Upper lobe of left lung (tissue), 6 donors: Measurements from ENCODE around the gene FGF3. TPM values are rescaled to one million over a fixed set of nuclear protein-coding genes. Genes with fewer than 3 reads are reported as not detected.

ENCODE experiments used
- ATAC-seq, 2 donors: fragments of 200-7000 bp; cut with Tn5 transposase; one replicate each; pipeline ENCODE4 v1.9.1; 2022; ENCODE audit warnings: mild to moderate bottlenecking in 2 of 2, moderate library complexity in 2 of 2; ENCODE audit not compliant: low FRiP score in 2 of 2
- DNase-seq, 2 donors: peaks; one replicate each; pipeline ENCODE4 v3.0.0-alpha.2; 2019 to 2020
- H3K27ac ChIP-seq, 4 donors: fragments of 200-600 bp; sonication (generic); one replicate each; pipeline ENCODE4 v1.5.1; 2016 to 2019
- H3K27me3 ChIP-seq, 4 donors: fragments of 200-600 bp; sonication (generic); one replicate each; pipeline ENCODE4 v1.5.1; 2017 to 2019
- H3K36me3 ChIP-seq, 4 donors: fragments of 200-600 bp; sonication (generic); one replicate each; pipeline ENCODE4 v1.5.1; 2016 to 2019
- H3K4me1 ChIP-seq, 4 donors: fragments of 200-600 bp; sonication (generic); one replicate each; pipeline ENCODE4 v1.5.1; 2018 to 2019
- H3K4me3 ChIP-seq, 4 donors: fragments of 200-600 bp; sonication (generic); one replicate each; pipeline ENCODE4 v1.5.1; 2017 to 2019; ENCODE audit warnings: mild to moderate bottlenecking in 2 of 4, moderate library complexity in 1 of 4
- H3K9me3 ChIP-seq, 4 donors: fragments of 200-600 bp; sonication (generic); one replicate each; pipeline ENCODE4 v1.5.1; 2018 to 2019
- CTCF ChIP-seq, 6 experiments: fragments of 450-650 bp in 4 of 6; fragments of 200-600 bp in 2 of 6; sonication (generic) in 2 of 6; IDR thresholded peaks; one replicate each; pipeline ENCODE4 v1.5.1; 2016 to 2019; ENCODE audit warnings: antibody characterized with exemption in 6 of 6
- EP300 ChIP-seq, 4 donors: sonication (generic); formaldehyde crosslinking; IDR thresholded peaks; one replicate each; pipeline ENCODE4 v1.5.1; 2017; ENCODE audit warnings: antibody characterized with exemption in 4 of 4, control low read depth in 2 of 4
- POLR2A ChIP-seq, 4 donors: fragments of 450-650 bp; IDR thresholded peaks; one replicate each; pipeline ENCODE4 v1.5.1; 2016 to 2017; ENCODE audit warnings: antibody characterized with exemption in 4 of 4, mild to moderate bottlenecking in 2 of 4
- POLR2AphosphoS5 ChIP-seq, 2 donors: sonication (generic); formaldehyde crosslinking; IDR thresholded peaks; one replicate each; pipeline ENCODE4 v1.5.1; 2017; ENCODE audit warnings: antibody characterized with exemption in 2 of 2
- WGBS, 2 donors: methylation state at CpG; one replicate each; pipeline ENCODE4 v1.1.5; 2017 to 2018; 5-methylcytosine and 5-hydroxymethylcytosine counted together
- total RNA-seq, 6 donors: library from RNA; depleted of rRNA in 4 of 6; stranded (reverse); fragments of >200 nt in 4 of 6; gene quantifications; one replicate each; pipeline versions ENCODE4 v1.1.0 to v1.2.1, GENCODE V29; 2016 to 2021
- donor health status: DM: no; HTN: no; CAD: no; lungs with moderate emphysema.
- donor health status: DM: no; HTN: yes; CAD: no; lungs with severe emphysema.

FGF3 gene
- total RNA-seq, 6 donors from 2014 or later: not detected

- DNase-seq: no peak
- H3K4me3 ChIP-seq: no peak overlapping the region
- no peak overlapping the region for H3K27ac ChIP-seq
- WGBS, 2 donors: 24 to 55% methylated on average over 6 to 15 of the region's 15 CpGs
- H3K27me3 ChIP-seq: no peaks in the 10 kb centered on the region
- no peak for ATAC-seq
- H3K36me3 ChIP-seq: no peaks in the 10 kb centered on the region
- H3K9me3 ChIP-seq: no peaks in the 10 kb centered on the region
- TF ChIP-seq POLR2AphosphoS5 (IDR thresholded peaks at IDR 0.05) (no peak), CTCF (IDR thresholded peaks at IDR 0.05) (peak; percentile 28 to 72 (median 56))
- no peaks in the 10 kb centered on the region for H3K4me1 ChIP-seq
Observed at GRCh38 chr11:69801513-69802335, 17.5 kb downstream of the FGF3 start.

- Histone ChIP-seq H3K36me3 (no peaks in the 10 kb centered on the region), H3K4me1 (no peaks in the 10 kb centered on the region), H3K27ac (no peak overlapping the region), H3K27me3 (no peaks in the 10 kb centered on the region), H3K9me3 (no peaks in the 10 kb centered on the region), H3K4me3 (no peak overlapping the region)
- DNase-seq (no peak), ATAC-seq (no peak)
- TF ChIP-seq EP300 (IDR thresholded peaks at IDR 0.05) (no peak), POLR2A (IDR thresholded peaks at IDR 0.05) (no peak), POLR2AphosphoS5 (IDR thresholded peaks at IDR 0.05) (no peak), CTCF (IDR thresholded peaks at IDR 0.05) (no peak)
- 90 to 92% methylated on average over 4 to 5 of the region's 5 CpGs for WGBS, 2 donors
Observed at GRCh38 chr11:69800278-69800677, 18.9 kb downstream of the FGF3 start.

- TF ChIP-seq POLR2AphosphoS5 (IDR thresholded peaks at IDR 0.05) (no peak), POLR2A (IDR thresholded peaks at IDR 0.05) (no peak), CTCF (IDR thresholded peaks at IDR 0.05) (no peak), EP300 (IDR thresholded peaks at IDR 0.05) (no peak)
- Histone ChIP-seq H3K27ac (no peak overlapping the region), H3K36me3 (no peaks in the 10 kb centered on the region), H3K4me1 (no peaks in the 10 kb centered on the region), H3K9me3 (no peaks in the 10 kb centered on the region), H3K4me3 (no peak overlapping the region), H3K27me3 (no peaks in the 10 kb centered on the region)
- 18% methylated on average over 3 of the region's 3 CpGs for WGBS, 2 donors
- DNase-seq (no peak), ATAC-seq (no peak)
Observed at GRCh38 chr11:69799582-69799981, 19.6 kb downstream of the FGF3 start.

- H3K27me3 ChIP-seq: no peaks in the 10 kb centered on the region
- no peak overlapping the region for H3K27ac ChIP-seq
- no peaks in the 10 kb centered on the region for H3K9me3 ChIP-seq
- TF ChIP-seq CTCF (IDR thresholded peaks at IDR 0.05) (no peak), EP300 (IDR thresholded peaks at IDR 0.05) (no peak), POLR2A (IDR thresholded peaks at IDR 0.05) (no peak), POLR2AphosphoS5 (IDR thresholded peaks at IDR 0.05) (no peak)
- H3K4me1 ChIP-seq: no peaks in the 10 kb centered on the region
- WGBS, 2 donors: 91 to 95% methylated on average over 2 to 3 of the region's 3 CpGs
- no peak overlapping the region for H3K4me3 ChIP-seq
- H3K36me3 ChIP-seq: no peaks in the 10 kb centered on the region
- peak in 1 of 2 donors; percentile 27 for DNase-seq
- no peak for ATAC-seq
Observed at GRCh38 chr11:69799097-69799496, 20.1 kb downstream of the FGF3 start.
